GM23338 (cell line): Measurements from ENCODE around the gene ATP5PD. TPM values are rescaled to one million over a fixed set of nuclear protein-coding genes. Genes with fewer than 3 reads are reported as not detected.

Experiments used
- CTCF ChIP-seq, 2 experiments: fragments of 200-600 bp in 1 of 2; sonication (generic) in 1 of 2; conservative IDR thresholded peaks; 2 replicates each; pipeline versions ENCODE4 v1.5.1 to v1.6.1; 2016 to 2017; ENCODE audit warnings: antibody characterized with exemption in 2 of 2, low read depth in 2 of 2, mild to moderate bottlenecking in 2 of 2, moderate library complexity in 1 of 2
- EZH2 ChIP-seq: fragments of 200-600 bp; sonication (generic); IDR thresholded peaks from one replicate; pipeline ENCODE4 v1.8.0; 2017; ENCODE audit warnings: antibody characterized with exemption, mild to moderate bottlenecking, low read depth; ENCODE audit not compliant: unreplicated experiment
- EZH2phosphoT487 ChIP-seq: fragments of 200-600 bp; sonication (generic); IDR thresholded peaks from one replicate; pipeline ENCODE4 v1.8.1; 2018; ENCODE audit warnings: antibody characterized with exemption; ENCODE audit not compliant: unreplicated experiment
- POLR2AphosphoS5 ChIP-seq: IDR thresholded peaks from 2 replicates; pipeline ENCODE4 v1.6.1; 2016; ENCODE audit warnings: antibody characterized with exemption, low read depth
- REST ChIP-seq: IDR thresholded peaks from one replicate; pipeline ENCODE4 v1.6.1; 2018; ENCODE audit warnings: antibody characterized with exemption; ENCODE audit not compliant: unreplicated experiment
- ZNF114 ChIP-seq: fragments of 250-450 bp; sonication (Bioruptor Pico); IDR thresholded peaks from 2 replicates; pipeline ENCODE4 v1.5.0; 2020; ENCODE audit warnings: mild to moderate bottlenecking, moderate library complexity
- ZNF462 ChIP-seq: fragments of 250-450 bp; sonication (Bioruptor Pico); IDR thresholded peaks from 2 replicates; pipeline ENCODE4 v1.5.0; 2020; ENCODE audit warnings: mild to moderate bottlenecking, moderate library complexity
- polyA plus RNA-seq: library from polyadenylated mRNA; unstranded; fragments of >200 nt; fragmentation: Nextera tagmentation; extraction: Ambion mirVana; gene quantifications from 2 replicates; pipeline ENCODE4 v1.2.1, GENCODE V29; 2016
- total RNA-seq: library from RNA; depleted of rRNA; stranded (reverse); fragments of >200 nt; shearing (Covaris generic); gene quantifications from 2 replicates; pipeline ENCODE4 v1.2.3, GENCODE V29; 2014

Gene ATP5PD
- total and polyA plus RNA-seq, 2 experiments from 2014 or later = 244 to 1,144 TPM

- no peak for TF ChIP-seq ZNF462 (CRISPR knock-in tag)
- TF ChIP-seq POLR2AphosphoS5 = no peak
- TF ChIP-seq ZNF114 (CRISPR knock-in tag) = no peak
- TF ChIP-seq CTCF (conservative IDR thresholded peaks at IDR 0.05; ENCODE audit: low read depth in 2 of 2) = no peak
- TF ChIP-seq EZH2phosphoT487 = no peak
- no peak for TF ChIP-seq EZH2
- no peak for TF ChIP-seq REST
Measured at GRCh38 chr17:75024686-75025397, 21.9 kb downstream of the ATP5PD start (continued).
